Glutamatergic neuron (in vitro differentiated cells): ENCODE measurements around the gene GNAZ. TPM values are rescaled to one million over a fixed set of nuclear protein-coding genes. Genes with fewer than 3 reads are reported as not detected.

ENCODE experiments used
- DNase-seq: peaks from one replicate; pipeline ENCODE4 v3.0.0; 2022
- H3K27ac Mint-ChIP-seq: one replicate; pipeline ENCODE4 v1.8.0; 2020; ENCODE audit warnings: mild to moderate bottlenecking, mixed read lengths, inconsistent platforms; ENCODE audit not compliant: unreplicated experiment
- H3K27me3 Mint-ChIP-seq: one replicate; pipeline ENCODE4 v1.8.0; 2020; ENCODE audit warnings: mild to moderate bottlenecking, moderate library complexity, mixed read lengths, inconsistent platforms; ENCODE audit not compliant: unreplicated experiment
- H3K36me3 Mint-ChIP-seq: one replicate; pipeline ENCODE4 v1.8.0; 2020; ENCODE audit warnings: mild to moderate bottlenecking, mixed read lengths, inconsistent platforms; ENCODE audit not compliant: unreplicated experiment
- H3K4me1 Mint-ChIP-seq: one replicate; pipeline ENCODE4 v1.8.0; 2020; ENCODE audit warnings: mild to moderate bottlenecking, low read depth, mixed read lengths, inconsistent platforms; ENCODE audit not compliant: unreplicated experiment
- H3K4me3 Mint-ChIP-seq: one replicate; pipeline ENCODE4 v1.8.0; 2020; ENCODE audit warnings: mild to moderate bottlenecking, mixed read lengths, inconsistent platforms; ENCODE audit not compliant: unreplicated experiment
- H3K9me3 Mint-ChIP-seq: one replicate; pipeline ENCODE4 v1.8.0; 2020; ENCODE audit warnings: mild to moderate bottlenecking, moderate library complexity, mixed read lengths, inconsistent platforms; ENCODE audit not compliant: unreplicated experiment
- CTCF ChIP-seq: fragments of 200-600 bp; sonication (generic); IDR thresholded peaks from one replicate; pipeline ENCODE4 v1.5.0; 2021; ENCODE audit not compliant: partially characterized antibody, unreplicated experiment
- total RNA-seq: library from RNA; stranded (reverse); fragmentation: NEBNext Ultra II Directional; extraction: Animal tissue kit (Norgen Biotek cat#: 25700); gene quantifications from one replicate; pipeline ENCODE4 v1.2.1, GENCODE V29; 2021; ENCODE audit not compliant: unreplicated experiment

The GNAZ gene
- total RNA-seq, 1 donor from 2014 or later = 82.5 TPM

DNA sequence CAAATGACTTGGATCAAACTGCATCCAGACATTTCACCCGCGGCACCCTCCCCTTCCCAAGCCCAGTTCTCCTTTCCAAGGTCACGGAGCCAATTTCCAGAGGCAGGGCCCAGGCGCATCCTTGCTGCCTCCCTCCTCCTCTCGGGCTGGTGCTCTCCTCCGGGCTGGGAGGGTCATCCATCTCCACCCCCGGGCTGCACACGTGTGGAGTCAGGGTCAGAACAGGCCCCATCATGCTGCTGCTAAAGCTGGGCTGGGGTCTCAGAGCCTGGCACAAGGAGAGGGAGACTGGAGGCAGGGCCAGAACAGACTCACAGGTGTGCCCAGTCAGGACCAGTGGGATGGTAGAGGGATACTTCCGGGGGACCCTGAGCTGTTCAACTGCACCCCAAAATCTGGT, 57.5 kb downstream of the GNAZ start:
- Mint-ChIP-seq H3K4me3 (no peak overlapping the region), H3K36me3 (peaks cover 5% of the 10 kb centered on the region), H3K27ac (no peak overlapping the region), H3K27me3 (peaks cover 14% of the 10 kb centered on the region), H3K9me3 (peaks cover 9% of the 10 kb centered on the region), H3K4me1 (peaks cover 20% of the 10 kb centered on the region)
- DNase-seq = no peak
- TF ChIP-seq CTCF = no peak

DNA sequence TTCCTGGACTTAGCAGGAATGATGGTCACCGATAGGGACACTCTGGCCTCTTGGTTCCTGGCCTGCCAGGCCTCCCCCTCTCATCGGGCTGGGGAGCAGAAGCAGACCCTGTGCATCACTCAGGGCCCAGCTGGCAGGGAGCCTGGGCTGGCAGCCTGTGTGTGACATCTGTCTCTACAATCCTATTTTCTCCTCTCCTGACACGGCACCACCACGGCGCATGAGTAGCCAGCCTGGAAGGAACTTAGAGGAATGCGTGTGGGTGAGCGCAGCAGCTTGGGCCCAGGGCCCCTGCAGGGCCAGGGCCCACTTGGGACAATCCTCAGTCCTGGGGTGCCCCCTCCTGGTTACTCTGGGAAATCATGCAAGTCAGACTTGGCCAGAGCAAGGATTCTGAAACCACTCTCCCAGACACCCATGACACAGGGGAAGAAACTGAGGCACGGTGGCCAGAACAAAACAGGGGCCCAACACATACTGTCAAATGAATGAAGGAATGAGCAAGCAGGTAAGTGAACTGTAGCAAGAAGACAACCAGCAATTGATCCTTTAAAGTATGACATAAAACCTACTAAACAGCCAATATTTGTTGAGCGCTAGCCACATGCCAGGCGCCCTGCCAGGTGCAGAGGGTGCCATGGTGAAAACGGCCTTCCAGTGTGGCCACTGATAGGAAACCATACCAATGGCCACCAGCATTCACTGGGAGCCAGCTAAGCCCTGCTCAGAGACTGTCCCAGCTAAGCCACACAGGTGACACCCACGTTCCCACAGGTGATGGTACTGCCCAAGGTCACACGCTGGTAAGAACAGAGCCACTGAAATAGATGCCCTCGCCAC, 58.2 kb downstream of the GNAZ start:
- H3K4me3 Mint-ChIP-seq = peak overlapping the region; percentile 38
- peaks cover 5% of the 10 kb centered on the region for H3K9me3 Mint-ChIP-seq
- H3K27ac Mint-ChIP-seq = peak overlapping the region; percentile 70
- H3K27me3 Mint-ChIP-seq = peaks cover 14% of the 10 kb centered on the region
- H3K36me3 Mint-ChIP-seq = no peaks in the 10 kb centered on the region
- DNase-seq = peak; percentile 86
- peak; percentile 84 for TF ChIP-seq CTCF
- H3K4me1 Mint-ChIP-seq = peaks cover 17% of the 10 kb centered on the region

DNA sequence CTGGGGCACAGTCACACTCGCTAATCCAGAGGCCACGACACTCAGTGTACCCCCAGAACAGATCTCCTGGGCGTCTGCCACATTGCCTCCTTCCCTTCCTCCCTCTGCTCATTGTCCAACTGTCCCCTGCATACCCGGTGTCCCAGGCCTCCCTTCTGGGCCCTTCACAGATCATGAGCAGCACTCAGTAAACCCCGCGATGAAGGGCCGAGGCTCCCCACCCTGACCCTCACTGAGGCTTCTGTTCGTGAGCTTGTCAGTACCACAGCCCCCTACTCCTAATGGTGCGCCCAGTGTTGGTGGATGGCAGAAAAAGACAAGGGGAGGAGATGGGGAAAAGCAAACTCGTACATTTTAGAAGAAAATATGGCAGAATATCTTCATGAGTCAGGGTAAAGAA, 58.8 kb downstream of the GNAZ start:
- TF ChIP-seq CTCF = no peak
- no peak overlapping the region for H3K4me3 Mint-ChIP-seq
- H3K27me3 Mint-ChIP-seq = peaks cover 12% of the 10 kb centered on the region

GRCh38 chr22:23130697-23131096, 60.4 kb downstream of the GNAZ start:
- DNase-seq = no peak
- TF ChIP-seq CTCF = no peak
- Mint-ChIP-seq H3K9me3 (peaks cover 8% of the 10 kb centered on the region), H3K27me3 (peaks cover 12% of the 10 kb centered on the region), H3K27ac (peak overlapping the region; percentile 34), H3K36me3 (no peaks in the 10 kb centered on the region), H3K4me3 (no peak overlapping the region), H3K4me1 (peaks cover 13% of the 10 kb centered on the region)

More for the DNA sequence above, 58.8 kb downstream of the GNAZ start:
- no peaks in the 10 kb centered on the region for H3K36me3 Mint-ChIP-seq
- no peak for DNase-seq
- H3K27ac Mint-ChIP-seq = peak overlapping the region; percentile 70
- peaks cover 6% of the 10 kb centered on the region for H3K9me3 Mint-ChIP-seq
- peaks cover 16% of the 10 kb centered on the region for H3K4me1 Mint-ChIP-seq

DNA sequence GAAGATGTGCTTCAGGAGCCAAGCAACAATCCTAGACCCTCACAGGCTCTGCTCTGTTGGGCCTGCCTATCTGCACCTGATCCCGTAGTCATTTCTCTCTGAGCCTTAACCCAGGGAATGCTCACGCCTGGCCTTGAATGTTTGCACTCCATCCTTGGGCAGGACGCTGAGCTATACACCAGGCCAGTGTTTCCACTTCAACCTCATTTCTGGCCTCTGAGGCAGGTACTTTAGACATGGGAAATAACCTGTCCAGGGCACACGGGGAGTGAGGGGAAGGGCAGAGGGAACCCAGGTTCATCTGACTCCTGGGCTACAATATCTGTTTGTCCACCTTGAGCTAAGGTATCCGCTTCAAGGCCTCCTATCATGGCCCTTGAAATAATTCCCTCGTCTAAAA, 61.6 kb downstream of the GNAZ start:
- Mint-ChIP-seq H3K27me3 (peaks cover 12% of the 10 kb centered on the region), H3K4me3 (no peak overlapping the region), H3K27ac (no peak overlapping the region), H3K4me1 (peaks cover 13% of the 10 kb centered on the region), H3K9me3 (peaks cover 8% of the 10 kb centered on the region), H3K36me3 (no peaks in the 10 kb centered on the region)
- no peak for TF ChIP-seq CTCF
- no peak for DNase-seq
